Renal cortical epithelial cell (primary cell): ENCODE measurements around the gene KLHL5. TPM values are rescaled to one million over a fixed set of nuclear protein-coding genes. Genes with fewer than 3 reads are reported as not detected.

ENCODE experiments used
- total RNA-seq: library from RNA; depleted of rRNA; stranded (reverse); fragments of >200 nt; gene quantifications from 2 replicates; pipeline ENCODE4 v1.2.3, GENCODE V29; 2014

KLHL5 gene
- total RNA-seq, 1 donor from 2014 or later: 100 TPM

Other genes starting within 250 kb of the KLHL5 start
- gene TLR6, start 205.4 kb upstream of the KLHL5 start, total RNA-seq: 0.65 and 2.8 TPM in 2 replicates
- 147 and 192 TPM in 2 replicates for gene FAM114A1, start 194.4 kb upstream of the KLHL5 start, total RNA-seq
- gene TMEM156, start 29.8 kb upstream of the KLHL5 start, total RNA-seq: not detected in 2 replicates
- gene WDR19, start 120.3 kb downstream of the KLHL5 start, total RNA-seq: 15.3 and 42.8 TPM in 2 replicates